ENCODE results near the gene TRAF5.

TRAF5 gene

DNA sequence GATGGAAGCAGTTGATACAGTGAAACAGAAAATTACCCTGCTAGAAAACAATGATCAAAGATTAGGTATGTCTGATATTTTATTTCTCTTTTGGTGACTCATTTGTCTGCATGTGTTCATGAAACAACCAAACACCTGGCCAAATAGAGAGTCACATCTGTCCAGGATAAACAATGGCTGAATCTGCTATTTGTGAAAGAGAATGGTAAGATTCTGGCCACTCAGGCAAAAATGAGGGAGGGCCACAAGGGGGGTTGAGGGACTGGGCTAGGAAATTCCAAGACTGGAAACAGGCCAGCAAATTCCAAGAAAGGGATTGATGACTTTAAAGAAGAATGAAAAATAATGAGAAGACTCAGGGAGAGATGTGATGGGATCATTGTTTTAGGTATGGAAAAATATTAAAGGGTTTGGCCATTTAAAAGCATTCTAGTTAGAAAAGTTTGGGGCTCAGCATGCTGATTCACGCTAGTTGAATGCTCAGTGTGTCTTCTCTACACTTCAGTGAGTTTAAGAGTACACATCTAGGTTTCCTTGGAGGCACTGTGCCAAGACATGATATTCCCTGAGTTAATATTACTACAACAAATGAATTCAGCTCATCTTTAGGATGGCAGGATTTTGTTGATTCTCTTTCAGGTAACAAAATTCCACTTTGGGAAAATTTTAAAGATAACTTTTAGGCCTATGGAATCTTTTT lies 44.9 kb downstream of the TRAF5 start:
- DNase-seq (ENCODE audit: insufficient read length, low spot score) (no peak), FAIRE-seq (no peak)
- no peak for TF ChIP-seq CTCF (IDR thresholded peaks at IDR 0.05; ENCODE audit: insufficient read depth, missing control alignments)

GRCh38 chr1:211372463-211372862 lies 45.8 kb downstream of the TRAF5 start:
- FAIRE-seq (no peak), DNase-seq (ENCODE audit: insufficient read length, low spot score) (no peak)
- no peak for TF ChIP-seq CTCF (IDR thresholded peaks at IDR 0.05; ENCODE audit: insufficient read depth, missing control alignments)

DNA sequence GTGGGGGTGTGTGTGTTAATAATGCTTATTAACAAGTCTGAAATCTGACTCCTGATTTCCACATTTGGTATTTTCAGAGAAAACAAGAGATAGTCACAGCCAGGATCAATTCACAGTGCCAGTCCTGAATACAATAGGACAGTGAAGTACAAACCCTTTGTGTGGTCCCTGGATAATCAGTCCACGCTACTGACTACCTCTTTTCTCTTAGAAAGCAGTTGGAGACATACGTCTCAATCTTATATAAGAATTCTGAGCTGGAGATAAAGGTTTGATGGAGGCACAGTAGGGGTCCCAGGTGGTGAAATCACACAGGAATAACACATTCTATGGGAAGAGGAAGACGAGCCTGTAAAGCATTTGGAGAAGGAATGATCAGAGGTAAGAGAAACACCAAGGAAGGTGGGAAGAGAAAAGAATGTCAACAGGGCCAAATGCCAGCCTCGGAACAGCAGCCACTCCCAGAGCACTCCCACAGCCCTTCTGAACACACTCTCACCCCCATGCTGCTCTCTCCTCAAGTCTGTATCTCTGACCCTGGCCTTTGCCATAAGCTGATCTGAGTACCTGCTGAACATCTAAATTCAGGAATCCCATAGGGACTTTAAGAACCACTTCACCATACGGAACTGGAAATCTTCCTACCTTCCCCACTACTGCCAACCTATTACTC lies 48.6 kb downstream of the TRAF5 start:
- DNase-seq (ENCODE audit: insufficient read length, low spot score) (no peak), FAIRE-seq (no peak)
- TF ChIP-seq CTCF (IDR thresholded peaks at IDR 0.05; ENCODE audit: insufficient read depth, missing control alignments), result no peak

DNA sequence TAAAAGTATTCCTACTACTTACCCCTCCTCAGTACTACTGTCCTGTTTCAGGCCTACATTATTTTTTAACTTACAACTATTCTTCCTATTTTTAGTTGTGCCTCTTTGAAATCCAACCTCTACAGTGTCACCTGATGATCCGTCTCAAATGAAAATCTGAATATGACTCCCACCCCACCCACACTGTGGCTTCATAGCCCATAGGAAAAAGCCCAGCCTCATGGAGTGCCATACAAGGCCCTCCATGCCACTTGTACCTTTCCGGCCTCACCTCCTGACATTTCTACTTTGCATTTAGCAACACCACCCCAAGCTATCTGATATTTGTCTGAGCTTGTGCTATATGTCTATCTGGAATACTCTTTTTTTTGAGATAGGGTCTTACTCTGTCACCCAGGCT lies 49.3 kb downstream of the TRAF5 start:
- FAIRE-seq (no peak), DNase-seq (ENCODE audit: insufficient read length, low spot score) (no peak)
- TF ChIP-seq CTCF (IDR thresholded peaks at IDR 0.05; ENCODE audit: insufficient read depth, missing control alignments), result no peak

DNA sequence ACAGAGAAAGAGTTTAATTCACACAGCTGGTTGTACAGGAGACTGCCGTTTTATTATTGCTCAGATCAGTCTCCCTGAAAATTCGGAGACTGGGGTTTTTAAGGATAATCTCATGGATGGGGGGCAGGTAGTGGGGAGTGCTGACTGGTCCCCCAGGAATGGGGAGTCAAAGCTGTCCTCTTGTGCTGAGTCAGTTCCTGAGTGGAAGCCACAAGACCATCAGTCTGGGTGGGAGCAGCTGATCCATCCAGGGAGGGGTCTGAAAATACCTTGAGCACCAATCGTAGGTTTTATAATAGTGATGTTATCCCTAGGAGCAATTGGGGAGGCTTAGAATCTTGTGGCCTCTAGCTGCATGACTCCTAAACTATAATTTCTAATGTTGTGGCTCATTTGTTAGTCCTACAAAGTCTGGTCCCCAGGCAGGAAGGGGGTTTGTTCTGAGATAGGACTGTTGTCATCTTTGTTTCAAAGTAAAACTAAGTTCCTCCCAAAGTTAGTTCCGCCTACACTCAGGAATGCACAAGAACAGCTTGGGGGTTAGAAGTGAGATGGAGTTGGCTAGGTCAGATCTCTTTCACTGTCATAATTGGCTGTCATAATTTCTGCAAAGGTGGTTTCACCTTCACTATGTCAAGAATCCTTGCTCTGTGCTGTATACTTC lies 50.3 kb downstream of the TRAF5 start:
- DNase-seq (ENCODE audit: insufficient read length, low spot score) (no peak), FAIRE-seq (no peak)
- TF ChIP-seq CTCF (IDR thresholded peaks at IDR 0.05; ENCODE audit: insufficient read depth, missing control alignments), result no peak

DNA sequence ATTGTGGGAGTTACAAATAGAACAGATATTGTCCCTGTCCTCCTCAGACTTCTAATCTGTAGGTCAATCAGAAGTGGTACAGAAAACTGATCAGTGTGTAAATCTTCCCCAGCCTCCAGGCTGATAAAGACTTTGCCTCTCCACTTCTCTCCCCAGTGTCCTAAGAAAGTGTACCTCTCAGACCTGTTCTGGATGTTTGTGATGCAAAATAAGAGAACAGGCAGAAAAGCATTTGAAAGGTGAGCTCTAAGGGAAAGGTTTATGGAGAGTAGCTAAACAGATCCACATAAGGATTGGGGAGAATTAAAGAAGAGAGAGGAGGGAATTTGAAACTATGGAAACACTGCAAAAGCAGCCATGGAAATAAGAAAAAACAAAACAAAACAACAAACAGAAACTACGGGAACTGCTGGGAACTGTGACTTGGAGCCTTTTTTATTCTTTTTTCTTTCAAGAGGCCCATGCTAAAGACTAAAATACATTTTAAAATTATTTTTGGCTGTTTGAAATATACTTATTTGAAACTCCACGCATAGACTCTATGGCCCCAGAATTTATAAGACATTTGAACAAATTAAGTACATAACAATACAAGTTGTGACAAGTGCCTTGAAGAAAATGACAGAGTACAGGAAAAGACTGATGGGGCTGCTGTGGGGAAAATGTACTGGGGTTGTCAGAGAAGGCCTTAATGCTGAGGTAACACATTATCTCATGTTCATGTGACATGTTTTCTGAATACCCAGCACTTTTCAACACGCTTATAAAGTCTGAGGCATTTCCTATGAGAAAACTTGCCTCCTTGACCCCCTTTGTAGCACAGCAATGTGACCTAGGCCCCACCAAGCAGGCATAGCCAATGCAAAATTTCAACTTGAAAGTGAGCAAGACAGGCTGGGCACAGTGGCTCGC lies 51.2 kb downstream of the TRAF5 start:
- TF ChIP-seq CTCF (IDR thresholded peaks at IDR 0.05; ENCODE audit: insufficient read depth, missing control alignments), result no peak
- no peak for FAIRE-seq
- DNase-seq (ENCODE audit: insufficient read length, low spot score), result no peak

Measured in D721Med (cell line).